22Rv1 (cell line): ENCODE measurements around the gene PHKB.

Experiments used
- H3K27ac ChIP-seq: fragments of 450-650 bp; 2 replicates; pipeline ENCODE4 v1.5.1; 2017
- CTCF ChIP-seq: fragments of 450-650 bp; IDR thresholded peaks from 2 replicates; pipeline ENCODE4 v1.5.1; 2017; ENCODE audit warnings: mild to moderate bottlenecking
- ZFX ChIP-seq: fragments of 450-650 bp; IDR thresholded peaks from 2 replicates; pipeline ENCODE4 v1.6.1; 2017; ENCODE audit warnings: antibody characterized with exemption, borderline replicate concordance

Gene PHKB

GRCh38 chr16:47699106-47699505 is 238.0 kb downstream of the PHKB start:
- TF ChIP-seq CTCF: no peak
- no peak for TF ChIP-seq ZFX
- H3K27ac ChIP-seq: no peak overlapping the region

GRCh38 chr16:47700857-47701587 is 239.9 kb downstream of the PHKB start:
- no peak overlapping the region for H3K27ac ChIP-seq
- TF ChIP-seq CTCF (no peak), ZFX (no peak)

DNA sequence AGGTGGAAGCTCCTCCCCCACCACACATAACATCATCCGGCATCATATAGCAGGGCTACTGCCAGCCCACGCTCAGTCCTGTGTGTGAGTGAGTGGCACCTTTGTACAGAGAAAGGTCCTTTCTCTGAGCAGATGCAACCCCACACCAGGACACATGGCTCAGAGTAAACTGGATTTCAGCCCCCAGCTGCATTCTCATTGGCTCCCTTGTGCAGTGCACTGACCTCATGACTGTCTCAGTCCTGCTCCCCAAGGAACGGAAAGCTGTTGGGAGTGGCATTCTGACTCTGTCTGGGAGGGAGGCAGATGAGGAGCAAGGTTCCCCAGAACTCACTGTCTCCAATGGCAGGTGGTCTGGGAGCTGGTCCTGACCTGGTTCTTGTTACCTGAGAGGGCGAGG is 244.1 kb downstream of the PHKB start:
- H3K27ac ChIP-seq: no peak overlapping the region
- no peak for TF ChIP-seq ZFX
- TF ChIP-seq CTCF: no peak

GRCh38 chr16:47711809-47712208 is 250.7 kb downstream of the PHKB start:
- TF ChIP-seq CTCF (no peak), ZFX (no peak)
- H3K27ac ChIP-seq: no peak overlapping the region

DNA sequence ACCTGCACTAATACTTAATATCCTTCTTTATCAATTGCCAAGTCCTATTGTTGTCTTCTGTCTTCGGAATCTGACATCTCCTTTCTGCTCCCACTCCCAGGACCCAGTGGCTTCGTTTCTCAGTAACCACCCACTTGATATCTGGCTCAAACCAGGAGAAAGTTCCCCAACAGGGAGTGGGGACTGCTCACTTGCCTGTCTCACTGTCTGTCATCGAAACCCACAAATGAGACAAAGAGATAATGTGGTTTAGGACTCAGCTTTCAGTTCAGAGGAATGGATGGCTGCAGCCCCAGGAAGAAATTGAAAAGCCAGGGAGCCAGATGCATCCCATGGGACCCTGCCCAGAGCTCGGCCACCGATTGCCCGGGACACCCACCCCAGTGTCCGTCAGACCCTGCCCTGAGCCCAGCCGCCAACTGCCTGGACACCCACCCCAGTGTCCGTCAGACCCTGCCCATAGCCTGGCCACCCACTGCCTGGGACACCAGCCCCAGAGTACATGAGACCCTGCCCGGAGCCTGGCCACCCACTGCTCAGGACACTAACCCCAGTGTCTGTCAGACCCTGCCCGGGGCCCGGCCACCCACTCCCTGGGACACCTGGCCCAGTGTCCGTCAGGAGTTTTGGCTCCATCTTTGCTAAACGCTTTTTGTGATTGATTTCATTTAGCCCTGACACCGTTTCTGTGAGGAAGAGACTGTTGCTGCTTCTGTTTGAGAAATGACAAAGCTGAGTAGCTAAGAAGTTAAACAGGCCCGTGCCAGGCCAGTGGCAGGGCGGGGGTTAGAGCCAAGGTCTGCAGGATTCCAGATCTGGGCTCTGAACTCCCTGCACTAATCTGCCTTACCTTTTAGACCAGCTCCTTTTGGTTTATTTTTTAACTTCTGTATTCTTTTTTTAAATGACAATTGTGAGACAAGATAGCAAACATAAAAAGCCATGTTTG is 251.4 kb downstream of the PHKB start:
- TF ChIP-seq CTCF: no peak
- TF ChIP-seq ZFX: no peak

DNA sequence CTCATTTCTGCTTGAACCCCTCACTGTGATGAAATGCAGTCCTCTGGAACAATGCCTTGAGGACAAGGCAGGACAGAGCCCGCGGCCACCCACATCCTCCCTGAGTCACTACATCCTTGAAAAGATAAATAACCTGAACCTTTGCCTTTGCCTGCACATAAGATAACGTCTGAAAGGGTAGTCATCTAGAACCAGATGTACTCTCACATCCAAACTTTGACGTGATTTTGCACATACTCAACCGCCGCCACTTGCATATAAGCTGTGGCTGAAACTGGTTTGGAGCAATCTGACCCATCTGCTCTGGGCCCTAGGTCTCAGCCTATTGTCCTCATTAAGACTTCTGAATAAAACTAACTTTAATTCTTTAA is 252.1 kb downstream of the PHKB start:
- TF ChIP-seq CTCF: no peak
- no peak for TF ChIP-seq ZFX
- no peak overlapping the region for H3K27ac ChIP-seq

More for the DNA sequence above, 251.4 kb downstream of the PHKB start:
- no peak overlapping the region for H3K27ac ChIP-seq
